Left ventricle myocardium inferior (tissue), 1 donor: ENCODE data around the gene AMZ2. TPM values are rescaled to one million over a fixed set of nuclear protein-coding genes. Genes with fewer than 3 reads are reported as not detected.
"Not testable (repeated sequence)": the region's sequence is repeated elsewhere in the genome, so short reads cannot be mapped to it uniquely, and the experiment has no call there.

Experiments used
- DNase-seq: peaks from one replicate; pipeline ENCODE4 v3.0.0-alpha.2; 2020
- H3K27ac ChIP-seq: fragments of 200-600 bp; replicated peaks from 2 replicates; pipeline ENCODE4 v1.8.0; 2021
- H3K27me3 ChIP-seq: fragments of 200-600 bp; 2 replicates; pipeline ENCODE4 v1.8.0; 2021; ENCODE audit warnings: low read depth
- H3K36me3 ChIP-seq: fragments of 200-600 bp; 2 replicates; pipeline ENCODE4 v1.8.0; 2021
- H3K4me1 ChIP-seq: fragments of 200-600 bp; 2 replicates; pipeline ENCODE4 v1.8.0; 2021
- H3K4me3 ChIP-seq: fragments of 200-600 bp; 2 replicates; pipeline ENCODE4 v1.8.0; 2021; ENCODE audit warnings: mild to moderate bottlenecking, moderate library complexity
- H3K9me3 ChIP-seq: fragments of 200-600 bp; replicated peaks from 2 replicates; pipeline ENCODE4 v1.8.0; 2021
- CTCF ChIP-seq: fragments of 200-600 bp; IDR thresholded peaks from 2 replicates; pipeline ENCODE4 v1.8.0; 2021; ENCODE audit warnings: antibody characterized with exemption, mild to moderate bottlenecking, borderline replicate concordance
- intact Hi-C: fragments of 100-400 bp; cut with micrococcal nuclease; formaldehyde crosslinking; loops from one replicate; pipeline ENCODE4 v1.11.0; 2022
- total RNA-seq: library from RNA; stranded (reverse); fragmentation: NEBNext Ultra II Directional; extraction: Animal tissue kit (Norgen Biotek cat#: 25700); gene quantifications from one replicate; pipeline ENCODE4 v1.2.1, GENCODE V29; 2021
- donor health status: DM: no; HTN: yes; CAD: no; lungs with severe emphysema.

The AMZ2 gene
- total RNA-seq, 1 donor from 2014 or later: 99.9 TPM

- Histone ChIP-seq H3K4me3 (no peak overlapping the region), H3K27ac (no peak overlapping the region), H3K36me3 (peaks cover 10% of the 10 kb centered on the region), H3K4me1 (no peaks in the 10 kb centered on the region), H3K9me3 (peaks cover 9% of the 10 kb centered on the region), H3K27me3 (no peaks in the 10 kb centered on the region)
- no peak for TF ChIP-seq CTCF
- DNase-seq: no peak
- intact Hi-C loops: no loop called here
Observed at GRCh38 chr17:68273722-68274121, 25.9 kb downstream of the AMZ2 start.

GRCh38 chr17:68276339-68276738 is 28.5 kb downstream of the AMZ2 start:
- H3K27me3 ChIP-seq, DNase-seq, H3K27ac ChIP-seq, H3K4me1 ChIP-seq, H3K9me3 ChIP-seq, intact Hi-C loops, H3K4me3 ChIP-seq: not testable (repeated sequence)
- peaks cover 10% of the 10 kb centered on the region for H3K36me3 ChIP-seq

GRCh38 chr17:68277807-68278206 is 30.0 kb downstream of the AMZ2 start:
- Histone ChIP-seq H3K27me3 (no peaks in the 10 kb centered on the region), H3K9me3 (peaks cover 9% of the 10 kb centered on the region), H3K4me1 (no peaks in the 10 kb centered on the region), H3K36me3 (peaks cover 10% of the 10 kb centered on the region), H3K27ac (no peak overlapping the region), H3K4me3 (no peak overlapping the region)
- TF ChIP-seq CTCF: no peak
- no peak for DNase-seq
- intact Hi-C loops: no loop called here

- H3K9me3 ChIP-seq, H3K4me3 ChIP-seq, H3K27me3 ChIP-seq, H3K4me1 ChIP-seq, H3K27ac ChIP-seq, intact Hi-C loops, DNase-seq: not testable (repeated sequence)
- peaks cover 10% of the 10 kb centered on the region for H3K36me3 ChIP-seq
Observed at GRCh38 chr17:68281965-68282364, 34.1 kb downstream of the AMZ2 start.

GRCh38 chr17:68288375-68288774 is 40.5 kb downstream of the AMZ2 start:
- Histone ChIP-seq H3K27me3 (peaks cover 18% of the 10 kb centered on the region), H3K4me1 (peaks cover 30% of the 10 kb centered on the region), H3K36me3 (no peaks in the 10 kb centered on the region), H3K4me3 (no peak overlapping the region), H3K9me3 (no peaks in the 10 kb centered on the region), H3K27ac (no peak overlapping the region)
- DNase-seq: no peak
- intact Hi-C loops: no loop called here
- TF ChIP-seq CTCF: no peak

GRCh38 chr17:68288804-68289203 is 41.0 kb downstream of the AMZ2 start:
- Histone ChIP-seq H3K27ac (no peak overlapping the region), H3K27me3 (peaks cover 22% of the 10 kb centered on the region), H3K4me3 (no peak overlapping the region), H3K36me3 (no peaks in the 10 kb centered on the region), H3K4me1 (peaks cover 30% of the 10 kb centered on the region), H3K9me3 (no peaks in the 10 kb centered on the region)
- intact Hi-C loops: no loop called here
- TF ChIP-seq CTCF: no peak
- no peak for DNase-seq

GRCh38 chr17:68289473-68289872 is 41.6 kb downstream of the AMZ2 start:
- intact Hi-C loops: no loop called here
- no peaks in the 10 kb centered on the region for H3K36me3 ChIP-seq
- H3K4me3 ChIP-seq: no peak overlapping the region
- H3K27ac ChIP-seq: peak overlapping the region; percentile 74
- H3K9me3 ChIP-seq: no peaks in the 10 kb centered on the region
- no peak for TF ChIP-seq CTCF
- peaks cover 30% of the 10 kb centered on the region for H3K4me1 ChIP-seq
- no peak for DNase-seq
- H3K27me3 ChIP-seq: peaks cover 29% of the 10 kb centered on the region
